Measurements from ENCODE around the gene CLMN.
A peak's percentile ranks its signal among the peaks of the same experiment; 100 is the strongest.

Gene CLMN

GRCh38 chr14:95137804-95138167 lies 181.9 kb downstream of the CLMN start:
- no peak for TF ChIP-seq CTCF (conservative IDR thresholded peaks at IDR 0.05; ENCODE audit: low read depth, low read length)
- no peak overlapping the region for H3K4me3 ChIP-seq (ENCODE audit: low read depth, low read length)

DNA sequence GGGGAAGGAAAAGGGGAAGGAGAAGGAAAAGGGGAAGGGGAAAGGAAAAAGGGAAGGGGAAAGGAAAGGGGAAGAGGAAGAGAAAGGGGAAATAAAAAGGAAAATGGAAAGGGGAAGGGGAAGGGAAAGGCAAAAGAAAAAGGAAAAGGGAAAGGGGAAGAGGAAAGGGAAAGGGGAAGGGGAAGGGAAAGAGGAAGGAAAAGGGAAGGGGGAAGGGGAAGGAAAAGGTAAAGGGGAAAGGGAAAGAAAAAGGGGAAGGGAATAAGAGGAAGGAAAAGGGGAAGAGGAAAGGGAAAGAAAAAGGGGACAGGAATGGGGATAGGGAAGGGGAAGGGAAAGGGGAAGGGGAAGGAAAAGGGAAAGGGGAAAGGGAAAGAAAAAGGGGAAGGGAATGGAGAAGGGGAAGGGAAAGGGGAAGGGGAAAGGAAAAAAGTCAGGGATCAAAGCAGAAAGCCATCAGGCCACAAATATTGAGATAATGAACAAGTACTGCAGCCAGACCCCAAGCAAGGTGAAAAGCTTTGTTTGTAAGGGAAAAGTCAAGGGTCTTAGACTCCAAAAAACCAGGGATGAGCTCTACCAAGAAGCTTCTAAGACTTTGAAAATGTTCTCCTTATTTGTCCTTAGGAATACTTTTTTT lies 182.4 kb downstream of the CLMN start:
- DNase-seq (ENCODE audit: low read depth), result no peak
- H3K4me3 ChIP-seq (ENCODE audit: low read depth, low read length), result no peak overlapping the region

More at GRCh38 chr14:95137804-95138167, 181.9 kb downstream of the CLMN start:
- DNase-seq (ENCODE audit: low read depth), result no peak

DNA sequence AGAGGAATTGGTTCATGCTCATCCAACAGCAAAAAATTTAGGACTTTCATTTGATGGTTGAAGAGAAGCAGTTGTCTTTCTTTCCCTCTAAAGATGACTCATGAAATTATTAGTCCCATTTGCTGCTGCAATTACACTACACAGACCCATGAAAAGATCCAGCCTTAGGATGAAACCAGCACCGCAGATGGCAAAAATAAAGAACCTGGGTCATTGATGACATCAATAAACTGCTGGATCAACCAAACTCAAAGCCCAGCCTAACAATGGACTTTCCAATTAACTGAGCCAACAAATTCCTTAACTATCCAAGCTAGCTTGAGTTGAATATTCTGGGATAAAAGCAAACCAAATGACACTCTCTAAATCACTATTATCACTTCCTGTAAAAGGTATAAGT lies 183.1 kb downstream of the CLMN start:
- no peak for DNase-seq (ENCODE audit: low read depth)
- no peak for TF ChIP-seq CTCF (conservative IDR thresholded peaks at IDR 0.05; ENCODE audit: low read depth, low read length)
- H3K4me3 ChIP-seq (ENCODE audit: low read depth, low read length), result no peak overlapping the region

More for the DNA sequence above, 182.4 kb downstream of the CLMN start:
- no peak for TF ChIP-seq CTCF (conservative IDR thresholded peaks at IDR 0.05; ENCODE audit: low read depth, low read length)

GRCh38 chr14:95134304-95134933 lies 185.3 kb downstream of the CLMN start:
- TF ChIP-seq CTCF (conservative IDR thresholded peaks at IDR 0.05; ENCODE audit: low read depth, low read length), result no peak
- DNase-seq (ENCODE audit: low read depth), result peak; percentile 82
- H3K4me3 ChIP-seq (ENCODE audit: low read depth, low read length), result no peak overlapping the region

GRCh38 chr14:95133282-95133681 lies 186.4 kb downstream of the CLMN start:
- no peak overlapping the region for H3K4me3 ChIP-seq (ENCODE audit: low read depth, low read length)
- DNase-seq (ENCODE audit: low read depth), result peak; percentile 32
- no peak for TF ChIP-seq CTCF (conservative IDR thresholded peaks at IDR 0.05; ENCODE audit: low read depth, low read length)

DNA sequence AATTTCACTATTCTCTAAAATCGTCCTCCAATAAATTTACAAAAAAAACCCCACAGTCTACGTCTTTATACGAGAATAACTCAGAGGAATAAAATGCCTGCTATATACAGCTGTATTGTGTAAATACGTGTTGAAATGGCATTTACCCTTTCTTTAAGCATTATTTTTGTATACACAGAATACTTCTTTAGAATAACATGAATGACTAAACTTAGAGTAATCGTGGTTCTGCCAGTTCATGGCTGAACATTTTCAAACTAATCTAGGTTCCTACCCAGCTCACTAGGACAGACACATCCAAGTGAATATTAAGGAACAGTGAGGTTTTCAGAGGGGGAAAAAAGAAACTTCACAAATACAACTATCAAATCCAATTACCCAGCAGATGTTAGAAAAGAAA lies 186.9 kb downstream of the CLMN start:
- H3K4me3 ChIP-seq (ENCODE audit: low read depth, low read length), result no peak overlapping the region
- TF ChIP-seq CTCF (conservative IDR thresholded peaks at IDR 0.05; ENCODE audit: low read depth, low read length), result no peak
- no peak for DNase-seq (ENCODE audit: low read depth)

Measured in choroid plexus epithelial cell (primary cell).